Stimulated activated CD4-positive, alpha-beta T cell treated with anti-CD3 and anti-CD28 coated beads, Interleukin-1b, Interleukin-23, amount 100 ng/mL, for 4 hours (primary cell): ENCODE measurements around the gene HPF1.
"Not testable (repeated sequence)": the region's sequence is repeated elsewhere in the genome, so short reads cannot be mapped to it uniquely, and the experiment has no call there.

ENCODE experiments used
- DNase-seq, 2 donors: peaks; one replicate each; pipeline ENCODE4 v3.0.0-alpha.2; 2020; ENCODE audit warnings: low read depth in 2 of 2

The HPF1 gene

GRCh38 chr4:169741569-169741968, 16.2 kb downstream of the HPF1 start:
- no peak for DNase-seq

GRCh38 chr4:169738604-169739003, 19.1 kb downstream of the HPF1 start:
- DNase-seq: not testable (repeated sequence)

- no peak for DNase-seq
These were observed 27.2 kb downstream of the HPF1 start for GRCh38 chr4:169730564-169730963.

GRCh38 chr4:169727616-169728015, 30.1 kb downstream of the HPF1 start:
- DNase-seq: no peak

- no peak for DNase-seq
These were observed 33.5 kb downstream of the HPF1 start for GRCh38 chr4:169724260-169724659.

- no peak for DNase-seq
These were observed 34.4 kb downstream of the HPF1 start for GRCh38 chr4:169723207-169723965.

- no peak for DNase-seq
These were observed 37.2 kb downstream of the HPF1 start for GRCh38 chr4:169720529-169720928.

- no peak for DNase-seq
These were observed 41.1 kb downstream of the HPF1 start for GRCh38 chr4:169716677-169717076.

GRCh38 chr4:169715826-169716225, 41.9 kb downstream of the HPF1 start:
- DNase-seq: no peak

GRCh38 chr4:169707958-169708643, 49.6 kb downstream of the HPF1 start:
- DNase-seq: no peak

- DNase-seq: no peak
These were observed 59.4 kb downstream of the HPF1 start for GRCh38 chr4:169698331-169698730.

GRCh38 chr4:169690787-169691186, 67.0 kb downstream of the HPF1 start:
- DNase-seq: no peak

- no peak for DNase-seq
These were observed 68.1 kb downstream of the HPF1 start for GRCh38 chr4:169689681-169690080.

GRCh38 chr4:169682372-169683047, 75.2 kb downstream of the HPF1 start:
- DNase-seq: no peak
